OCI-M1 (cell line): ENCODE data around the gene MAPT.
"Not testable (repeated sequence)": the region's sequence is repeated elsewhere in the genome, so short reads cannot be mapped to it uniquely, and the experiment has no call there.

ENCODE experiments used
- DNase-seq: peaks from one replicate; lab custom pipeline; 2025; lab: John Stamatoyannopoulos, UW

MAPT gene

DNA sequence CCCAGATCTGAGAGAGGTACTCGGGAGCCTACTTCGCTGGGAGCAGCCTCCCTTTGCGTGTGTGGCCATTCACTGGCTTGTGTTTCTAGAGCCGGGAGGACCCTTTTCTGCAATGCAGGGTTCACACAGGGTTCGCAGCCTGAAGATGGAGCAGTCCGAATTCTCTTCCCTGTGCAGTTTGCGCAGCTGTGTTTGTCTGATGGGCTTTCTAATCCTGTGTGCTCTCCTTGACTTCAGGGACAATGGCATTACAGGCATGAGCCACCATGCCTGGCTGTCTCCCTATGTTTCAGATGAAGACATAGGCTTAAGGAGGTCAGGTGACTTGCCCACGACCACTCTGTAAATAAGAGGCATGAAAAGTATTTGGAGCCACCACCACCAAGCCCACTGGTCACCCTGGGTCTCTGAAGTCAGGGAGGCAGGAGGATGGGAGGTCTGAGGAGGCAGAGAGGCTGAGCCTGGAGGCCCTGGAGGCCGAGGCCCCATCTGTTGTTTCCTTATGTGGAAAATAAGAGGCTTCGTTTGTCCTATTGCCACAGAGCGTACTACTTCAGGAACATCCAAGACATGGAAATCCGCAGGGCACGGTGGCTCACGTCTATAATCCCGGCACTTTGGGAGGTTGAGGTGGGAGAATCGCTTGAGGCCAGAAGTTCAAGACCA lies 99.7 kb downstream of the MAPT start:
- DNase-seq: no peak

DNA sequence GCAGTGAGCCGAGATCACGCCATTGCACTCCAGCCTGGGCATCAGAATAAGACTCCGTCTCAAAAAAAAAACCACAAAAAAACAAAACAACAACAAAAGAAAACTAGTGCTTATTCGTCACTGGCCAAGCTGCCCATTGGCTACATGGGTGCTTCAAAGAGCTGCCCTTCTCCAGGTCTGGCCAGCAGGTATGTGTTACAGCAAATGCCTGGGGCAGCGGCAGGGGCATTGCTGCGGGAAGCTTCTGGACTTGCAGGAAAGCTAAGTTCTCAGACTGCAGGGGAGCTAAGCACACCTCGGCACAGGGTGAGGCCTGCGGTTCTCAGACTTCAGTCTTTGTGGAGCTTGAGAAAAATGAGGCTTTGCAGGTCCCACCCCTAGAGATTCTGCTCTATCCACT lies 100.6 kb downstream of the MAPT start:
- no peak for DNase-seq

DNA sequence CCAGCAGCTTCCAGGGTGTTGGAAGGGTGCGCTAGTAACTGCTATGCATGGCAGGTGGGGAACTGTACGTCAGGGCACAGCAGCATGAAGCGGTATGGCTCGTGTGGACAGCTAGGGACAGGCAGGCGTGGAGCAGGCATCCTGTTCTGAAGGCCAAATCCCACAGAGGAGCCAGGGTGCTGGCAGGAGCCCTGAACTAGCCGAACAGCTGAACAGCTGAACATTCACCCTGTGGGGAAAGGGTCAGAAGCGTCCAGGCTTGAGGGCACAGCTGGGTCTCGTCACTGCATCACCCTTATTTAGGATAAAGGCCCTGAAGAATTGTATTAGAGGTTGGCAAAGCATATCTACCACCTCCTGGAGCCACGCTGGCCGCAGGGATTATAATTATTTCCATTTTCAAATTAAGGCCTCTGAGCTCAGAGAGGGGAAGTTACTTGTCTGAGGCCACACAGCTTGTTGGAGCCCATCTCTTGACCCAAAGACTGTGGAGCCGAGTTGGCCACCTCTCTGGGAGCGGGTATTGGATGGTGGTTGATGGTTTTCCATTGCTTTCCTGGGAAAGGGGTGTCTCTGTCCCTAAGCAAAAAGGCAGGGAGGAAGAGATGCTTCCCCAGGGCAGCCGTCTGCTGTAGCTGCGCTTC lies 101.4 kb downstream of the MAPT start:
- DNase-seq: no peak

DNA sequence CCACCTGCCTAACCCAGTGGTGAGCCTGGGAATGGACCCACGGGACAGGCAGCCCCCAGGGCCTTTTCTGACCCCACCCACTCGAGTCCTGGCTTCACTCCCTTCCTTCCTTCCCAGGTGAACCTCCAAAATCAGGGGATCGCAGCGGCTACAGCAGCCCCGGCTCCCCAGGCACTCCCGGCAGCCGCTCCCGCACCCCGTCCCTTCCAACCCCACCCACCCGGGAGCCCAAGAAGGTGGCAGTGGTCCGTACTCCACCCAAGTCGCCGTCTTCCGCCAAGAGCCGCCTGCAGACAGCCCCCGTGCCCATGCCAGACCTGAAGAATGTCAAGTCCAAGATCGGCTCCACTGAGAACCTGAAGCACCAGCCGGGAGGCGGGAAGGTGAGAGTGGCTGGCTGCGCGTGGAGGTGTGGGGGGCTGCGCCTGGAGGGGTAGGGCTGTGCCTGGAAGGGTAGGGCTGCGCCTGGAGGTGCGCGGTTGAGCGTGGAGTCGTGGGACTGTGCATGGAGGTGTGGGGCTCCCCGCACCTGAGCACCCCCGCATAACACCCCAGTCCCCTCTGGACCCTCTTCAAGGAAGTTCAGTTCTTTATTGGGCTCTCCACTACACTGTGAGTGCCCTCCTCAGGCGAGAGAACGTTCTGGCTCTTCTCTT lies 102.1 kb downstream of the MAPT start:
- no peak for DNase-seq

DNA sequence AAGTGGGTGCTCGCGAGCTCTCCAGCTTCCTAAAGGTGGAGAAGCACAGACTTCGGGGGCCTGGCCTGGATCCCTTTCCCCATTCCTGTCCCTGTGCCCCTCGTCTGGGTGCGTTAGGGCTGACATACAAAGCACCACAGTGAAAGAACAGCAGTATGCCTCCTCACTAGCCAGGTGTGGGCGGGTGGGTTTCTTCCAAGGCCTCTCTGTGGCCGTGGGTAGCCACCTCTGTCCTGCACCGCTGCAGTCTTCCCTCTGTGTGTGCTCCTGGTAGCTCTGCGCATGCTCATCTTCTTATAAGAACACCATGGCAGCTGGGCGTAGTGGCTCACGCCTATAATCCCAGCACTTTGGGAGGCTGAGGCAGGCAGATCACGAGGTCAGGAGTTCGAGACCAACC lies 102.8 kb downstream of the MAPT start:
- no peak for DNase-seq

DNA sequence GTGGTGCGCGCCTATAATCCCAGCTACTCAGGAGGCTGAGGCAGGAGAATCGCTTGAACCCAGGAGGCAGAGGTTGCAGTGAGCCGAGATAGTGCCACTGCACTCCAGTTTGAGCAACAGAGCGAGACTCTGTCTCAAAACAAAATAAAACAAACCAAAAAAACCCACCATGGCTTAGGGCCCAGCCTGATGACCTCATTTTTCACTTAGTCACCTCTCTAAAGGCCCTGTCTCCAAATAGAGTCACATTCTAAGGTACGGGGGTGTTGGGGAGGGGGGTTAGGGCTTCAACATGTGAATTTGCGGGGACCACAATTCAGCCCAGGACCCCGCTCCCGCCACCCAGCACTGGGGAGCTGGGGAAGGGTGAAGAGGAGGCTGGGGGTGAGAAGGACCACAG lies 103.3 kb downstream of the MAPT start:
- no peak for DNase-seq

DNA sequence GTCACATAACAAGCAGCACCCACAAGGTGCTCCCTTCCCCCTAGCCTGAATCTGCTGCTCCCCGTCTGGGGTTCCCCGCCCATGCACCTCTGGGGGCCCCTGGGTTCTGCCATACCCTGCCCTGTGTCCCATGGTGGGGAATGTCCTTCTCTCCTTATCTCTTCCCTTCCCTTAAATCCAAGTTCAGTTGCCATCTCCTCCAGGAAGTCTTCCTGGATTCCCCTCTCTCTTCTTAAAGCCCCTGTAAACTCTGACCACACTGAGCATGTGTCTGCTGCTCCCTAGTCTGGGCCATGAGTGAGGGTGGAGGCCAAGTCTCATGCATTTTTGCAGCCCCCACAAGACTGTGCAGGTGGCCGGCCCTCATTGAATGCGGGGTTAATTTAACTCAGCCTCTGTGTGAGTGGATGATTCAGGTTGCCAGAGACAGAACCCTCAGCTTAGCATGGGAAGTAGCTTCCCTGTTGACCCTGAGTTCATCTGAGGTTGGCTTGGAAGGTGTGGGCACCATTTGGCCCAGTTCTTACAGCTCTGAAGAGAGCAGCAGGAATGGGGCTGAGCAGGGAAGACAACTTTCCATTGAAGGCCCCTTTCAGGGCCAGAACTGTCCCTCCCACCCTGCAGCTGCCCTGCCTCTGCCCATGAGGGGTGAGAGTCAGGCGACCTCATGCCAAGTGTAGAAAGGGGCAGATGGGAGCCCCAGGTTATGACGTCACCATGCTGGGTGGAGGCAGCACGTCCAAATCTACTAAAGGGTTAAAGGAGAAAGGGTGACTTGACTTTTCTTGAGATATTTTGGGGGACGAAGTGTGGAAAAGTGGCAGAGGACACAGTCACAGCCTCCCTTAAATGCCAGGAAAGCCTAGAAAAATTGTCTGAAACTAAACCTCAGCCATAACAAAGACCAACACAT lies 104.9 kb downstream of the MAPT start, which contains the start of gene STH:
Gene STH (plus strand): TSS at position 264 of the 913 bp plus-strand sequence. CDS start 30 bp downstream, at position 294.
- no peak for DNase-seq

DNA sequence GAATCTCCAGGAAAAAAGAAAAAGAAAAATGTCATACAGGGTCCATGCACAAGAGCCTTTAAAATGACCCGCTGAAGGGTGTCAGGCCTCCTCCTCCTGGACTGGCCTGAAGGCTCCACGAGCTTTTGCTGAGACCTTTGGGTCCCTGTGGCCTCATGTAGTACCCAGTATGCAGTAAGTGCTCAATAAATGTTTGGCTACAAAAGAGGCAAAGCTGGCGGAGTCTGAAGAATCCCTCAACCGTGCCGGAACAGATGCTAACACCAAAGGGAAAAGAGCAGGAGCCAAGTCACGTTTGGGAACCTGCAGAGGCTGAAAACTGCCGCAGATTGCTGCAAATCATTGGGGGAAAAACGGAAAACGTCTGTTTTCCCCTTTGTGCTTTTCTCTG lies 105.5 kb downstream of the MAPT start:
- no peak for DNase-seq

DNA sequence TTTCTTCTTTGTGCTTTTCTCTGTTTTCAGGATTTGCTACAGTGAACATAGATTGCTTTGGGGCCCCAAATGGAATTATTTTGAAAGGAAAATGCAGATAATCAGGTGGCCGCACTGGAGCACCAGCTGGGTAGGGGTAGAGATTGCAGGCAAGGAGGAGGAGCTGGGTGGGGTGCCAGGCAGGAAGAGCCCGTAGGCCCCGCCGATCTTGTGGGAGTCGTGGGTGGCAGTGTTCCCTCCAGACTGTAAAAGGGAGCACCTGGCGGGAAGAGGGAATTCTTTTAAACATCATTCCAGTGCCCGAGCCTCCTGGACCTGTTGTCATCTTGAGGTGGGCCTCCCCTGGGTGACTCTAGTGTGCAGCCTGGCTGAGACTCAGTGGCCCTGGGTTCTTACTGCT lies 105.9 kb downstream of the MAPT start:
- no peak for DNase-seq

DNA sequence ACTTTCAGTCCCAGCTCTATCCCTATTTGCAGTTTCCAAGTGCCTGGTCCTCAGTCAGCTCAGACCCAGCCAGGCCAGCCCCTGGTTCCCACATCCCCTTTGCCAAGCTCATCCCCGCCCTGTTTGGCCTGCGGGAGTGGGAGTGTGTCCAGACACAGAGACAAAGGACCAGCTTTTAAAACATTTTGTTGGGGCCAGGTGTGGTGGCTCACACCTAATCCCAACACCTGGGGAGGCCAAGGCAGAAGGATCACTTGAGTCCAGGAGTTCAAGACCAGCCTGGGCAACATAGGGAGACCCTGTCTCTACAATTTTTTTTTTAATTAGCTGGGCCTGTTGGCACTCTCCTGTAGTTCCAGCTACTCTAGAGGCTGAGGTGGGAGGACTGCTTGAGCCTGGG lies 106.4 kb downstream of the MAPT start:
- no peak for DNase-seq

DNA sequence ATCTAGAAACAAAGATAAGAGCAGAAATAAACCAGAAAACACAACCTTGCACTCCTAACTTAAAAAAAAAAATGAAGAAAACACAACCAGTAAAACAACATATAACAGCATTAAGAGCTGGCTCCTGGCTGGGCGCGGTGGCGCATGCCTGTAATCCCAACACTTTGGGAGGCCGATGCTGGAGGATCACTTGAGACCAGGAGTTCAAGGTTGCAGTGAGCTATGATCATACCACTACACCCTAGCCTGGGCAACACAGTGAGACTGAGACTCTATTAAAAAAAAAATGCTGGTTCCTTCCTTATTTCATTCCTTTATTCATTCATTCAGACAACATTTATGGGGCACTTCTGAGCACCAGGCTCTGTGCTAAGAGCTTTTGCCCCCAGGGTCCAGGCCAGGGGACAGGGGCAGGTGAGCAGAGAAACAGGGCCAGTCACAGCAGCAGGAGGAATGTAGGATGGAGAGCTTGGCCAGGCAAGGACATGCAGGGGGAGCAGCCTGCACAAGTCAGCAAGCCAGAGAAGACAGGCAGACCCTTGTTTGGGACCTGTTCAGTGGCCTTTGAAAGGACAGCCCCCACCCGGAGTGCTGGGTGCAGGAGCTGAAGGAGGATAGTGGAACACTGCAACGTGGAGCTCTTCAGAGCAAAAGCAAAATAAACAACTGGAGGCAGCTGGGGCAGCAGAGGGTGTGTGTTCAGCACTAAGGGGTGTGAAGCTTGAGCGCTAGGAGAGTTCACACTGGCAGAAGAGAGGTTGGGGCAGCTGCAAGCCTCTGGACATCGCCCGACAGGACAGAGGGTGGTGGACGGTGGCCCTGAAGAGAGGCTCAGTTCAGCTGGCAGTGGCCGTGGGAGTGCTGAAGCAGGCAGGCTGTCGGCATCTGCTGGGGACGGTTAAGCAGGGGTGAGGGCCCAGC lies 107.3 kb downstream of the MAPT start:
- DNase-seq: no peak

DNA sequence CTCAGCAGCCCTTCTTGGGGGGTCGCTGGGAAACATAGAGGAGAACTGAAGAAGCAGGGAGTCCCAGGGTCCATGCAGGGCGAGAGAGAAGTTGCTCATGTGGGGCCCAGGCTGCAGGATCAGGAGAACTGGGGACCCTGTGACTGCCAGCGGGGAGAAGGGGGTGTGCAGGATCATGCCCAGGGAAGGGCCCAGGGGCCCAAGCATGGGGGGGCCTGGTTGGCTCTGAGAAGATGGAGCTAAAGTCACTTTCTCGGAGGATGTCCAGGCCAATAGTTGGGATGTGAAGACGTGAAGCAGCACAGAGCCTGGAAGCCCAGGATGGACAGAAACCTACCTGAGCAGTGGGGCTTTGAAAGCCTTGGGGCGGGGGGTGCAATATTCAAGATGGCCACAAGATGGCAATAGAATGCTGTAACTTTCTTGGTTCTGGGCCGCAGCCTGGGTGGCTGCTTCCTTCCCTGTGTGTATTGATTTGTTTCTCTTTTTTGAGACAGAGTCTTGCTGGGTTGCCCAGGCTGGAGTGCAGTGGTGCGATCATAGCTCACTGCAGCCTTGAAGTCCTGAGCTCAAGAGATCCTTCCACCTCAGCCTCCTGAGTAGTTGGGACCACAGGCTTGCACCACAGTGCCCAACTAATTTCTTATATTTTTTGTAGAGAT lies 108.1 kb downstream of the MAPT start:
- peak; percentile 82 for DNase-seq

DNA sequence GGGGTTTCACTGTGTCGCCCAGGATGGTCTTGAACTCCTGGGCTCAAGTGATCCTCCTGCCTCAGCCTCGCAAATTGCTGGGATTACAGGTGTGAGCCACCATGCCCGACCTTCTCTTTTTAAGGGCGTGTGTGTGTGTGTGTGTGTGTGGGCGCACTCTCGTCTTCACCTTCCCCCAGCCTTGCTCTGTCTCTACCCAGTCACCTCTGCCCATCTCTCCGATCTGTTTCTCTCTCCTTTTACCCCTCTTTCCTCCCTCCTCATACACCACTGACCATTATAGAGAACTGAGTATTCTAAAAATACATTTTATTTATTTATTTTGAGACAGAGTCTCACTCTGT lies 108.6 kb downstream of the MAPT start:
- no peak for DNase-seq

DNA sequence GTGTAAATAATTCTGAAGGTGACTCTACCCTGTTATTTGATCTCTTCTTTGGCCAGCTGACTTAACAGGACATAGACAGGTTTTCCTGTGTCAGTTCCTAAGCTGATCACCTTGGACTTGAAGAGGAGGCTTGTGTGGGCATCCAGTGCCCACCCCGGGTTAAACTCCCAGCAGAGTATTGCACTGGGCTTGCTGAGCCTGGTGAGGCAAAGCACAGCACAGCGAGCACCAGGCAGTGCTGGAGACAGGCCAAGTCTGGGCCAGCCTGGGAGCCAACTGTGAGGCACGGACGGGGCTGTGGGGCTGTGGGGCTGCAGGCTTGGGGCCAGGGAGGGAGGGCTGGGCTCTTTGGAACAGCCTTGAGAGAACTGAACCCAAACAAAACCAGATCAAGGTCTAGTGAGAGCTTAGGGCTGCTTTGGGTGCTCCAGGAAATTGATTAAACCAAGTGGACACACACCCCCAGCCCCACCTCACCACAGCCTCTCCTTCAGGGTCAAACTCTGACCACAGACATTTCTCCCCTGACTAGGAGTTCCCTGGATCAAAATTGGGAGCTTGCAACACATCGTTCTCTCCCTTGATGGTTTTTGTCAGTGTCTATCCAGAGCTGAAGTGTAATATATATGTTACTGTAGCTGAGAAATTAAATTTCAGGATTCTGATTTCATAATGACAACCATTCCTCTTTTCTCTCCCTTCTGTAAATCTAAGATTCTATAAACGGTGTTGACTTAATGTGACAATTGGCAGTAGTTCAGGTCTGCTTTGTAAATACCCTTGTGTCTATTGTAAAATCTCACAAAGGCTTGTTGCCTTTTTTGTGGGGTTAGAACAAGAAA lies 109.8 kb downstream of the MAPT start:
- DNase-seq: no peak

DNA sequence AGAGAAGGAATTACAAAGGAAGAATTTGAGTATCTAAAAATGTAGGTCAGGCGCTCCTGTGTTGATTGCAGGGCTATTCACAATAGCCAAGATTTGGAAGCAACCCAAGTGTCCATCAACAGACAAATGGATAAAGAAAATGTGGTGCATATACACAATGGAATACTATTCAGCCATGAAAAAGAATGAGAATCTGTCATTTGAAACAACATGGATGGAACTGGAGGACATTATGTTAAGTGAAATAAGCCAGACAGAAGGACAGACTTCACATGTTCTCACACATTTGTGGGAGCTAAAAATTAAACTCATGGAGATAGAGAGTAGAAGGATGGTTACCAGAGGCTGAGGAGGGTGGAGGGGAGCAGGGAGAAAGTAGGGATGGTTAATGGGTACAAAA lies 111.7 kb downstream of the MAPT start:
- DNase-seq: not testable (repeated sequence)

DNA sequence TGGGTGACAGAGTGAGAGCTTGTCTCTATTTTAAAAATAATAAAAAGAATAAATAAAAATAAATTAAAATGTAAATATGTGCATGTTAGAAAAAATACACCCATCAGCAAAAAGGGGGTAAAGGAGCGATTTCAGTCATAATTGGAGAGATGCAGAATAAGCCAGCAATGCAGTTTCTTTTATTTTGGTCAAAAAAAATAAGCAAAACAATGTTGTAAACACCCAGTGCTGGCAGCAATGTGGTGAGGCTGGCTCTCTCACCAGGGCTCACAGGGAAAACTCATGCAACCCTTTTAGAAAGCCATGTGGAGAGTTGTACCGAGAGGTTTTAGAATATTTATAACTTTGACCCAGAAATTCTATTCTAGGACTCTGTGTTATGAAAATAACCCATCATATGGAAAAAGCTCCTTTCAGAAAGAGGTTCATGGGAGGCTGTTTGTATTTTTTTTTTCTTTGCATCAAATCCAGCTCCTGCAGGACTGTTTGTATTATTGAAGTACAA lies 113.2 kb downstream of the MAPT start:
- no peak for DNase-seq

DNA sequence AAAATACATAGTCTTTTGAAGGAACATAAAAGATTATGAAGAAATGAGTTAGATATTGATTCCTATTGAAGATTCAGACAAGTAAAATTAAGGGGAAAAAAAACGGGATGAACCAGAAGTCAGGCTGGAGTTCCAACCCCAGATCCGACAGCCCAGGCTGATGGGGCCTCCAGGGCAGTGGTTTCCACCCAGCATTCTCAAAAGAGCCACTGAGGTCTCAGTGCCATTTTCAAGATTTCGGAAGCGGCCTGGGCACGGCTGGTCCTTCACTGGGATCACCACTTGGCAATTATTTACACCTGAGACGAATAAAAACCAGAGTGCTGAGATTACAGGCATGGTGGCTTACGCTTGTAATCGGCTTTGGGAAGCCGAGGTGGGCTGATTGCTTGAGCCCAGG lies 114.2 kb downstream of the MAPT start:
- DNase-seq: no peak

DNA sequence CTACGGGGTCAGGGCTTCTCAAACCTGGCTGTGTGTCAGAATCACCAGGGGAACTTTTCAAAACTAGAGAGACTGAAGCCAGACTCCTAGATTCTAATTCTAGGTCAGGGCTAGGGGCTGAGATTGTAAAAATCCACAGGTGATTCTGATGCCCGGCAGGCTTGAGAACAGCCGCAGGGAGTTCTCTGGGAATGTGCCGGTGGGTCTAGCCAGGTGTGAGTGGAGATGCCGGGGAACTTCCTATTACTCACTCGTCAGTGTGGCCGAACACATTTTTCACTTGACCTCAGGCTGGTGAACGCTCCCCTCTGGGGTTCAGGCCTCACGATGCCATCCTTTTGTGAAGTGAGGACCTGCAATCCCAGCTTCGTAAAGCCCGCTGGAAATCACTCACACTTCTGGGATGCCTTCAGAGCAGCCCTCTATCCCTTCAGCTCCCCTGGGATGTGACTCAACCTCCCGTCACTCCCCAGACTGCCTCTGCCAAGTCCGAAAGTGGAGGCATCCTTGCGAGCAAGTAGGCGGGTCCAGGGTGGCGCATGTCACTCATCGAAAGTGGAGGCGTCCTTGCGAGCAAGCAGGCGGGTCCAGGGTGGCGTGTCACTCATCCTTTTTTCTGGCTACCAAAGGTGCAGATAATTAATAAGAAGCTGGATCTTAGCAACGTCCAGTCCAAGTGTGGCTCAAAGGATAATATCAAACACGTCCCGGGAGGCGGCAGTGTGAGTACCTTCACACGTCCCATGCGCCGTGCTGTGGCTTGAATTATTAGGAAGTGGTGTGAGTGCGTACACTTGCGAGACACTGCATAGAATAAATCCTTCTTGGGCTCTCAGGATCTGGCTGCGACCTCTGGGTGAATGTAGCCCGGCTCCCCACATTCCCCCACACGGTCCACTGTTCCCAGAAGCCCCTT lies 115.6 kb downstream of the MAPT start:
- no peak for DNase-seq
